ENCODE measurements around the gene CEP72.

The CEP72 gene

DNA sequence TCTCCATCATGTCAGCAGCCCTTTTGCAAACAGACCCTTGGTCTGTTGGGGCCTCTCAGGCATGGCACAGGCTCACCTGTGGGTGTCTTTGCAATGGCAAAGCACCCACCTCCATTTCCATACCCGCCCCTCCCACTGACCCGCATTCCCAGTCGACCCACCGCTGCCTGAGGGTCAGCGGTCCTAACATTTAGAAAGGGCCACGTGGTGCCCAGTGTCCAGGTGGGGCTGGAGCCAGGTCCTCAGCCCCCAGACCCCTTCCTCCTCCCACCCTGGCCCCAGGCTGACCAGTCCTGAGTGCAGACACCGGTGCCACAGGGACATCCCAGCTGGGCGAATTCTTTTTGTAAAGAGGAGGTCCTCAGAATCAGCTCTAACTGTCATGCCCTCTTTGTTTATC lies 43.3 kb upstream of the CEP72 start:
- Mint-ChIP-seq H3K27ac (no peak overlapping the region), H3K4me3 (no peak overlapping the region), H3K9me3 (peaks cover 15% of the 10 kb centered on the region), H3K27me3 (ENCODE audit: low read depth, poor library complexity) (peaks cover 28% of the 10 kb centered on the region), H3K4me1 (peaks cover 40% of the 10 kb centered on the region), H3K36me3 (ENCODE audit: low read depth) (no peaks in the 10 kb centered on the region)
- TF ChIP-seq, protein P1, sequence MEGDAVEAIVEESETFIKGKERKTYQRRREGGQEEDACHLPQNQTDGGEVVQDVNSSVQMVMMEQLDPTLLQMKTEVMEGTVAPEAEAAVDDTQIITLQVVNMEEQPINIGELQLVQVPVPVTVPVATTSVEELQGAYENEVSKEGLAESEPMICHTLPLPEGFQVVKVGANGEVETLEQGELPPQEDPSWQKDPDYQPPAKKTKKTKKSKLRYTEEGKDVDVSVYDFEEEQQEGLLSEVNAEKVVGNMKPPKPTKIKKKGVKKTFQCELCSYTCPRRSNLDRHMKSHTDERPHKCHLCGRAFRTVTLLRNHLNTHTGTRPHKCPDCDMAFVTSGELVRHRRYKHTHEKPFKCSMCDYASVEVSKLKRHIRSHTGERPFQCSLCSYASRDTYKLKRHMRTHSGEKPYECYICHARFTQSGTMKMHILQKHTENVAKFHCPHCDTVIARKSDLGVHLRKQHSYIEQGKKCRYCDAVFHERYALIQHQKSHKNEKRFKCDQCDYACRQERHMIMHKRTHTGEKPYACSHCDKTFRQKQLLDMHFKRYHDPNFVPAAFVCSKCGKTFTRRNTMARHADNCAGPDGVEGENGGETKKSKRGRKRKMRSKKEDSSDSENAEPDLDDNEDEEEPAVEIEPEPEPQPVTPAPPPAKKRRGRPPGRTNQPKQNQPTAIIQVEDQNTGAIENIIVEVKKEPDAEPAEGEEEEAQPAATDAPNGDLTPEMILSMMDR (IDR thresholded peaks at IDR 0.05) = no peak
- DNase-seq = no peak

DNA sequence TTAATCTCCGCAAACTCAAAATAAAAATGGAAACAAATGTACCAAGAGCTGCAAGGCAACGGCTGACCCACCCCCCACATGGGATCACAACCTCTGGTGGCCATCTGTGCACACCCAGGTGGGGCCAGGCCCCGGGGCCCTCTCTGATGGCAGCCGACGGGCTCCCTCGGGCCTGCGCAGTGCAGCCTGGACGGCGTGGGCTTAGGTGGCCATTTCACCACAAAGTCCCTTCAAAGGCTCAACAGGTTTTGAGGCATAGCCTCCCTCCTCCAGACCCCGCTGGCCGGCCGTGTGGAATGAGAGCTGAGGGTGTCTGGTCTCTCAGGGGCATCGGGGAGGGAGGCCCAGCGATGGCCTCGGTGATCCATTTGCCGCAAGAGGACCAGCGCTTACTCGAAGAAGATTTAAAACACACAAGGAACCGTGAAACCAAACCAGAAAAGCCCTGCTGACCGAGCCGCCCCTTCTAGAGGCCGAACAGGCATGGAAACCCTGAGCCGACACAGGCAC lies 42.7 kb upstream of the CEP72 start:
- H3K9me3 Mint-ChIP-seq = peaks cover 15% of the 10 kb centered on the region
- no peak overlapping the region for H3K4me3 Mint-ChIP-seq
- H3K4me1 Mint-ChIP-seq = peaks cover 46% of the 10 kb centered on the region
- H3K27ac Mint-ChIP-seq = no peak overlapping the region
- DNase-seq = no peak
- TF ChIP-seq, protein P1 (IDR thresholded peaks at IDR 0.05) = no peak
- H3K27me3 Mint-ChIP-seq (ENCODE audit: low read depth, poor library complexity) = peaks cover 31% of the 10 kb centered on the region
- H3K36me3 Mint-ChIP-seq (ENCODE audit: low read depth) = no peaks in the 10 kb centered on the region

DNA sequence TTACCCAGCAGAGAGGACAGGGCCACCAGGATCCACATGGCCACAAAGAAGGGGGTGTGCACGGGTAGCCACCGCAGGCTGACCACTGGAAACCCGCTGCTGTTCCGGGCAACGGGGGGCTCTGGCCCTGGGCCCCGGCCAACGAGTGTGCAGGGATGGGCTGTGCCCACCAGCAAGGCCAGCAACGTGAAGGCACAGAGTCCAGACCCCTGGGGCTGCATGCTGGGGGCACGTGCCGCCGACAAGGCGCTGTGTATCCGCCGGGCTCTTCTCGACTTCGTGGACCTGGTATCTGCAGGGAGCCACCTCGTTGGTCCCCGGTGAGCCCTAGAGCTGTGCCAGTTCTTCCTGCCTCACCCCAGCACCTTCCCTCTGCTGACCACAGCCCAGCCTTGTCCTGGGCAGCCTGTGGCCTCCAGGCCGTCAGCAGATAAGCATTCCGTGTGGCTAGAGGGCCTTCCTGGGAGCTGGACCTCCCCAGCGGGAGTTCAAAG lies 42.2 kb upstream of the CEP72 start:
- H3K4me1 Mint-ChIP-seq = peaks cover 50% of the 10 kb centered on the region
- H3K9me3 Mint-ChIP-seq = peaks cover 15% of the 10 kb centered on the region
- no peak overlapping the region for H3K4me3 Mint-ChIP-seq
- TF ChIP-seq, protein P1 (IDR thresholded peaks at IDR 0.05) = no peak
- no peak overlapping the region for H3K27ac Mint-ChIP-seq
- no peaks in the 10 kb centered on the region for H3K36me3 Mint-ChIP-seq (ENCODE audit: low read depth)
- no peak for DNase-seq
- peaks cover 34% of the 10 kb centered on the region for H3K27me3 Mint-ChIP-seq (ENCODE audit: low read depth, poor library complexity)

DNA sequence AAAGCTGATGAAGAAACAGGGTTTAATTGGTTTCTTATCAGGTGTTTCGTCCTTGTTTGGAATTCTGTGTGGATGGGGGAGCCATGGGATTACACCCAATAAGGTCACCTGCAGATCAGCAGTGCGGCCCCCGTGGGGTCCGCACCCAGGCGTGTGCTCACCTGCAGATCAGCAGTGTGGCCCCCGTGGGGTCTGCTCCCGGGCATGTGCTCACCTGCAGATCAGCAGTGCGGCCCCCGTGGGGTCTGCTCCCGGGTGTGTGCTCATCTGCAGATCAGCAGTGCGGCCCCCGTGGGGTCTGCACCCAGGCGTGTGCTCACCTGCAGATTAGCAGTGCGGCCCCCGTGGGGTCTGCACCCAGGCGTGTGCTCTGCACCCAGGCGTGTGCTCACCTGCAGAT lies 41.7 kb upstream of the CEP72 start:
- Mint-ChIP-seq H3K4me1 (peaks cover 50% of the 10 kb centered on the region), H3K36me3 (ENCODE audit: low read depth) (no peaks in the 10 kb centered on the region), H3K4me3 (no peak overlapping the region), H3K9me3 (peaks cover 20% of the 10 kb centered on the region), H3K27ac (no peak overlapping the region), H3K27me3 (ENCODE audit: low read depth, poor library complexity) (peaks cover 35% of the 10 kb centered on the region)
- DNase-seq = no peak
- TF ChIP-seq, protein P1 (IDR thresholded peaks at IDR 0.05) = no peak

DNA sequence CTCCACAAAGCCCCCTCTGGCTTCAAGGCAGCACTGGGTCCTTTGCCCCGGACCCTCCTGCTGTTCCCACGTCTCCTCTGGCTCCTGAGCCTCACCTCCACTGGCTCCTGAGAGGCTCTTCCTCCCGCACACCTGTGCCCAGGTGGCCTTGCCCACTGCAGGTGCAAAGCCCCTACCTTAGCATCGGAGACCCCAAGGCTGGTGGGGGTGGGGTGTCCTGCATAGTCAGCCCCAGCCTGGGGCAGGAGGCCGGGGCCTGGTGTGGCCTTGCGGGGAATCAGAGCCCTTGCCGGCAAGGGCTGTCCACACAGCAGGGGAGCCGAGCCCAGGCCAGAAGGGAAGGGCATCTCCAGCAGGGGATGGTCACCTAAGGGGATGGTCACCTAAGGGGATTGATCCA lies 41.3 kb upstream of the CEP72 start:
- no peak overlapping the region for H3K4me3 Mint-ChIP-seq
- TF ChIP-seq, protein P1 (IDR thresholded peaks at IDR 0.05) = no peak
- H3K9me3 Mint-ChIP-seq = peaks cover 23% of the 10 kb centered on the region
- no peak overlapping the region for H3K27ac Mint-ChIP-seq
- peaks cover 50% of the 10 kb centered on the region for H3K4me1 Mint-ChIP-seq
- H3K27me3 Mint-ChIP-seq (ENCODE audit: low read depth, poor library complexity) = peaks cover 38% of the 10 kb centered on the region
- no peaks in the 10 kb centered on the region for H3K36me3 Mint-ChIP-seq (ENCODE audit: low read depth)
- DNase-seq = no peak

DNA sequence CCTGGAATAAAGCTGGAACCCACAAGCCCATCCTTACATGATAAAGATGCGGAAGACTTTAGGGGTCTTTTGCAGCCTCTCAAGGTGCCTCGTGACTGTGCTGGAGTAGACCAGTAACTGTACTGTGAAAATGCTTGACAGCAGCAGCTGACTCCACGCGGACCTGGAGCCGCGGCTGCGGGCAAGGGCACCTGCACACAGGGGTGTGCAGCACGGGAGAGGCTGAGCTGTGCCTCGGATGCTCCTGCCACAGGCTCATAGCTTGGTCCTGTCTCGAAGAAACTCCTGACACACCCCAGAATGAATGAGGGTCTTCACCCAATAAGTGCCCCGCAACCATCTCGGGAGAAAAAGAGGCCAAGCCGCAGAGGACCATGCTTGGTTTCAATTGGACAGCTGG lies 40.3 kb upstream of the CEP72 start:
- no peaks in the 10 kb centered on the region for H3K36me3 Mint-ChIP-seq (ENCODE audit: low read depth)
- peaks cover 37% of the 10 kb centered on the region for H3K27me3 Mint-ChIP-seq (ENCODE audit: low read depth, poor library complexity)
- TF ChIP-seq, protein P1 (IDR thresholded peaks at IDR 0.05) = no peak
- DNase-seq = no peak
- H3K9me3 Mint-ChIP-seq = peaks cover 24% of the 10 kb centered on the region
- H3K4me1 Mint-ChIP-seq = peaks cover 50% of the 10 kb centered on the region
- H3K27ac Mint-ChIP-seq = no peak overlapping the region
- no peak overlapping the region for H3K4me3 Mint-ChIP-seq
